Right hindlimb (tissue), 1 donor: ENCODE measurements around the gene ATOX1.
"Not testable (repeated sequence)": the region's sequence is repeated elsewhere in the genome, so short reads cannot be mapped to it uniquely, and the experiment has no call there.

Experiments
- DNase-seq: peaks from one replicate; pipeline ENCODE4 v3.0.0-alpha.2; 2018

ATOX1 gene, protein sequence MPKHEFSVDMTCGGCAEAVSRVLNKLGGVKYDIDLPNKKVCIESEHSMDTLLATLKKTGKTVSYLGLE

DNA sequence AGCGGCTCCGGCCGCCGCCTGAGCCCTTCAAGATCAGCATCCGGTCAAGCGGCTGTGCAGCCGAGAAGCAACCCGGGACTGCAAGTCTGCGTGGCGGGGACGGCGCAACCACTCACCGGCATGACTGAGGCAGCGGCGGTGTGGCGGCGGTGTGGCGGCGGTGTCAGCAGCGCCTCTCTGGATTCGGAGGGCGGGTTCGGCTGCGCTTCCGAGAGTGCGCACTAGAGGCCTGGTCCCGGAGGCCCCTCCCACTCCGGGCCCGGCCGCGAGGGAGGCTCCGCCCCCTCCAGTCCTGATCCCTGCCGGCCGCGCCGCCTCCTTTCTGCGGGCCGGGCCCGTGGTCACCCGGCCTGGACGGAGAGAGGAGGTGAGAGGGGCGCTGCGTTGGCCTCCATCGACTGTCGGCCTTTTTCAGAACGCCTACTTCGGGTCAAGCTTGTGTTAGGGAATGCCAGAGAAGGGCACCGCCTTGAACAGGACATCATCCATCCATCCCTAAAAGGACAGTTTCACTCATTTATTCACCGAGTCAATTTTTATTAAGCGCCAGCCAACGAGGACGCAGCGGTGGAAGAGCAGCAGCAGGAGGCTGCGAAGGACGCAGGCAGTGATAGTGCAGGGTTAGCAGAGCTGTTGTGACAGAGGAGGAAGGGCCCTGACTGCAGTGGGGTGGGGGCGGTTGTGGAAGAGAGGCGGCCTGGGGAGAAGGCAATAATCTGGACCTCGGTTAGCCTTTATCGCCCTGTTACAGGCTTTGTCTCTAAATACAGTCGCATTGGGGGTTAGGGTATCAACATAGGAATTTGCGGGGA lies at the start of gene ATOX1:
Gene ATOX1, minus strand, starts transcription at position 202 of the 812 bp plus-strand sequence. Its CDS starts 80 bp downstream, at position 122.
- DNase-seq, result peak; percentile 95

DNA sequence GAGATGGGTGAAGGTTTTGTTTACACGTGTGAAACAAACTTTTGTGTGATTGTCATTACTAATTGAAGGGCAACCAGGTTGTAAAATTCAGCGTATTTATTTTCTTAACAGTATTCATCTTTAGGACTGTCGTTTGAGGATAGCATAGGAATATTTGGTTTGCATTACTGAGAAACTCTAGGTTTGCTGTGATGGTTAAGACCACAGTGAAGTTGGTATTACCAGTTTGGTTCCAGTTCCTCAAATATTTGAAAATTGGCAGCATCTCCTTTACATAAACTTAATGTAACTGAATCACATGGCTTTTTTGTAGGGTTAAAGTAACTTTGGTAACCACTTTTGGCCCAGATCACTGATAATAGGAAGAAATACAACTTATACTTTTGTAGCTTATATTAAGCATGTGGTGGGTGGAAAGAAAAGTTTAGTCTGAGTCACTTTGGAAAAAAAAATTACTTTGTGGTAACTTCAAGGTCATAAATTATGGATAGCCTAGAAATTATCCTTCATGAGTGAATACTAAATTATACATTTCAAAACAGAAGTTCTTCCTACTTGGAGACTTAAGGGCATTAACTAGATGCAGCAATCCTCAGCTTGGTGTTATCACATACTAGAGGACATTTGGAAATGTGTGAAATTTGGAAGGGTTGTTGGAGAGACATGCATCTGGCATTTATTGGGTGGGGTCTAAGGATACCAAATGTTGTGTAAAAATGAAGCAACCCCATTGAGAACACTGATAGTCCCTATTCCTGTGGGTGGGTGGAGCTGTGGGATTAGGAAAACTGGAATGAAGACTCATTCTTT lies 47.2 kb upstream of the ATOX1 start:
- DNase-seq, result no peak

DNA sequence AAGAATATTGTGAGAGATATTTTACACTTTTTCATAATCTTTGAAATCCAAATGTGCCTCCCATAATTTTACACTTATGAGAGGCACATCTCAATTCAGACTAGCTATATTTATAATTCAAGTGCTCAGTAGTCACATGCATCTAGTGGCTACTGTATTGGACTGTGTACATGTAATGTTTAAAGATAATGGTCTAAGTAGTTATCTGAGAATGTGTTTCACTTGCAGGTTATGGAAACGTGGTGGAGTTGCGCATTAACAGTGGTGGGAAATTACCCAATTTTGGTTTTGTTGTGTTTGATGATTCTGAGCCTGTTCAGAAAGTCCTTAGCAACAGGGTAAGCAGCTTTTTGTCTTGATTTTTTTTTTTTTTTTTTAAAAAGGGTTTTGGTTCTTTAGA lies 42.1 kb upstream of the ATOX1 start:
- DNase-seq, result no peak

DNA sequence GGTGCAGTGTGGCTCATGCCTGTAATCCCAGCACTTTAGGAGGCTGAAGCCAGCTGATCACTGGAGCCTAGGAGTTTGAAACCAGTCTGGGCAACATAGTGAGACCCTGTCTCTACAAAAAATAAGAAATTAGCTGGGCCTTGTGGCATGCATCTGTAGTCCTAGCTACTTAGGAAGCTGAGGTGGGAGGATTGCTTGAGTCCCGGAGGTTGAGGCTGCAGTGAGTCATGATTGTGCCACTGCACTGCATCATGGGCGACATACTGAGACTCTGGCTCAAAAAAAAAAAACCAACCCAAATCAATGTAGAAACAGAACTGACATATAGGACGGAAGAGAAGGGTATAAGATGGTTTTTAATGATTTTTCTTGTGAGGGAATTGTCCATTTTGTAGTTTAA lies 41.0 kb upstream of the ATOX1 start:
- no peak for DNase-seq

DNA sequence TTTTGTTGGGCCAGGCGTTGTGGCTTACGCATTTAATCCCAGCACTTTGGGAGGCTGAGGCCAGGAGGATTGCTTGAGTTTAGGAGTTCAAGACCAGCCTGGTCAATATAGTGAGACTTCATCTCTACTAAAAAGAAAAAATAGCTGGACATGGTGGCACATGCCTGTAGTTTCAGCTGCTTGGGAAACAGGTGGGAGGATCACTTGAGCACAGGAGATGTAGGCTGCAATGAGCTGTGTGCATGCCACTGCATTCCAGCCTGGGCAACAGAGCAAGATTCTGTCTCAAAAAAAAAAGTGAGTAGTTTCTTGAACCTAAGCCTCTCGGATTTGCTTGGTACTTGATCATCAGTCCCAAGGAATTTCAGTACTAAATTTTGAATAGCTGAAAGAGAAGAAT lies 40.2 kb upstream of the ATOX1 start:
- DNase-seq, result no peak

DNA sequence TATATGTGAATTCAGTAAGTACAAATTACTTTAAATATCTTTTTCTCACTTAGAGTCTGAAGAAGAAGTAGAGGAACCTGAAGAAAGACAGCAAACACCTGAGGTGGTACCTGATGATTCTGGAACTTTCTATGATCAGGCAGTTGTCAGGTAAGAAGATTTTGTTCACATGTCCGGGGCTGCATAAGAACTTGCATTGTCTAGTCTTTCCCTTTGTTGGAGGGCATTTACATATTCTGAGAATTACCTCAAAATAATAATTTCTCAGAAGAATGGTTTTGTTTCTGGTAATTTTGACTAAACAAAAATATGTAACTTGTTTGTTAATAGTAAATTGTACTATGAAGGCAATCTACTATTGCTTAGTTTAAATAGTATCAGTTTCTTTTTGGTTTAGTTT lies 37.0 kb upstream of the ATOX1 start:
- DNase-seq, result no peak

DNA sequence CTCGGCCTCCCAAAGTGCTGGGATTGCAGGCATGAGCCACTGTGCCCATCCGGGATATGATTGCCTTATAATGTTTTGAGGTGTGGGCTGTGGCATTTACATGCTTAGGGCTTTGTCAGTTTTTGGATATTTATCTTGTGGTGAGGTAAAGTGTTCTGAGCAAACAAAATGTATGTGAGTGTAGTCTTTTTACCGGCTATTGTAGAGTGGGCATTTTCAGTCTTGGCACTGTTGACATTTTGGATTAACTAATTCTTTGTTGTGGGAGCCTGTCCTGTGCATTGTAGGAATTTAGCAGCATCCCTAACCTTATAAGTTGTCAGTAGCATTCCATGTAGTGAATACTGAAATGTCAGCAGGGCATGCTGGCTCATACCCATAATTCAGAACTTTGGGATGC lies 34.9 kb upstream of the ATOX1 start:
- no peak for DNase-seq

DNA sequence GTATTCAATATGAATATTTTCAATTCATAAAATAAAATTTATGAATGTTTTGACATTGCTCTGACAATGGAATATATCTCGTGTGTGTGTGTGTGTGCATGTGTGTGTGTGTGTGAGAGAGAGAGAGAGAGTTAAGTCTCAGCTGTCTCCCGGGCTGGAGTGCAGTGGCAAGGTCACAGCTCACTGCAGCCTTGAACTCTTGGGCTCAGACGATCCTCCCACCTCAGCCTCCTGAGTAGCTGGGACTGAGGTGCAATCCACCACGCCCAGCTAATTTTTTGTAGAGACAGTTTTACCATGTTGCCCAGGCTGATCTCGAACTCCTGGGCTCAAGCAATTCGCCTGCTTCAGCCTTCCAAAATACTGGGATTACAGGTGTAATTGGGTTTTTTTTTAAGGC lies 29.4 kb upstream of the ATOX1 start:
- DNase-seq, result no peak

DNA sequence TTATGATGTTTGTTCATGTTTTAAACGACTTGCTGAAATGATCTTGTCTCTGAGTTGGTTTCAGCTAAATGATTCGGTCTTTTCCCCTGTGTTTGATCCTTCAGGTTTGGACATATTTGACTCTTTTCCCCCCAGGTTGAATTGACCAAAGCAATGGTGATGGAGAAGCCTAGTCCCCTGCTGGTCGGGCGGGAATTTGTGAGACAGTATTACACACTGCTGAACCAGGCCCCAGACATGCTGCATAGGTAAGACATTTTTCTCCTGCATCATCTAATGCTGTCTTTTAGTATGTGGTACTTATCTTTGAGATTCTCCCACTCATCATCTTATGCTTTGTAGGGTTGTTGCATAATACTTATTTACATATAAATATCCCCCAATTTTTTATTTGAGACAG lies 28.0 kb upstream of the ATOX1 start:
- DNase-seq, result no peak

DNA sequence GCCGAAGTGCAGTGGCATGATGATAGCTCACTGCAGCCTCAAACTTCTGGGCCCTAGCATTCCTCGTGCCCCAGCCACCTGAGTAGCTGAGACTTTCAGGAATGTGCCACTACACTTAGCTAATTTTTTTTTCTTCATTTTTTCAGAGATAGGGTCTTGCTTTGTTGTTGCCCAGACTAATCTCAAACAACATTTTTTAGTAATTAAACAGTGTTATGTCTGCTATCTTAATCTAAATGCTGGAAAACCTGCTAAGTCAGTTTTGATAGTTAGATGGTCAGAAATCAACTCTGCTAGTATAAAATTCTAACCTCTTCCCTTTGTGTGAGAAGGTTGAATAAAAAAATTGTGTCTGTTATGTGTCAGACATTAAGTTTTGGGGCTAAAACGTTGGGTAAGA lies 25.7 kb upstream of the ATOX1 start:
- no peak for DNase-seq

DNA sequence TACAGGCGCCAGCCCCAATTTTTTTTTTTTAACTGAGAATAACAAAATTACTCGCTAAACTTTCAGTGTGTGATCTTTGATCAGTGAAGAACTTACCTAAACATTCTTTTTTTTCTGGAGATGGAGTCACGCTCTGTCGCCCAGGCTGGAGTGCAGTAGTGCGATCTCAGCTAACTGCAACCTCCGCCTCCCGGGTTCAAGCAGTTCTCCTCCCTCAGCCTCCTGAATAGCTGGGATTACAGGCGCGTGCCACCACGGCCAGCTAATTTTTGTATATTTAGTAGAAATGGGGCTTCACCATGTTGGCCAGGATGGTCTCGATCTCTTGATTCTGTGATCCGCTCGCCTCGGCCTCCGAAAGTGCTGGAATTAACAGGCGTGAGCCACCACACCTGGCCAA lies 25.2 kb upstream of the ATOX1 start:
- DNase-seq, result not testable (repeated sequence)

DNA sequence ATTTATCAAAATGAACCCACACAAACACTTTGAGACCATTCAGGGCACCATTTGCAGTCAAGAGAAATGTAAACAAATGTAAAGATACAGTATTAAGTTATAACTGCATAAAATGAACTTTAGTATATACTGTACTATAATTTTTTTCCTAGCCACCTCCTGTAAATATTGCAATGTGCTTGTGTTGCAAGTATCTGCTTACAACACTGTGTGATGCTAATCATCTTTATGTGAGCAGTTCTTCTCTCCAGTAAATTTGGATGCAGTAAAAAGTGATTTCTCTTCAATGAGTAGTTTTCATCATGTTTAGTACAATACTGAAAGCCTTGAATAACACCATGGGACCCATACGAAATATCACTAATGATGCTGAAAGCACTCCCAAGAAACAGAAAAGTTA lies 22.8 kb upstream of the ATOX1 start:
- DNase-seq, result no peak

DNA sequence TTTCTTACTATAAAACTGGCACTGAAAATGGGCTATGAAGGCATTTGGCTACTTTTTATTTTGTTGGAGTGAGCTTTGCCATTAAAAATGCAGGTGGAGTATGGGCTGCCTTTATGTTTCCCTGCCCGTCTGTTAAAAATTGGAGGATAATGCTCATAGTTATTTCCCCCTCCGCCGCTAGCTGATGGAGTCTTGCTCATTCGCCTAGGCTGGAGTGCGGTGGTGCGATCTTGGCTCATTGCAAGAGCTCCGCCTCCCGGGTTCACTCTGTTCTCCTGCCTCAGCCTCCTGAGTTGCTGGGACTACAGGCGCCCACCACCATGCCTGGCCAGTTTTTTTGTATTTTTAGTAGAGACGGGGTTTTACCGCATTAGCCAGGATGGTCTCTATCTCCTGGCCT lies 21.9 kb upstream of the ATOX1 start:
- no peak for DNase-seq

DNA sequence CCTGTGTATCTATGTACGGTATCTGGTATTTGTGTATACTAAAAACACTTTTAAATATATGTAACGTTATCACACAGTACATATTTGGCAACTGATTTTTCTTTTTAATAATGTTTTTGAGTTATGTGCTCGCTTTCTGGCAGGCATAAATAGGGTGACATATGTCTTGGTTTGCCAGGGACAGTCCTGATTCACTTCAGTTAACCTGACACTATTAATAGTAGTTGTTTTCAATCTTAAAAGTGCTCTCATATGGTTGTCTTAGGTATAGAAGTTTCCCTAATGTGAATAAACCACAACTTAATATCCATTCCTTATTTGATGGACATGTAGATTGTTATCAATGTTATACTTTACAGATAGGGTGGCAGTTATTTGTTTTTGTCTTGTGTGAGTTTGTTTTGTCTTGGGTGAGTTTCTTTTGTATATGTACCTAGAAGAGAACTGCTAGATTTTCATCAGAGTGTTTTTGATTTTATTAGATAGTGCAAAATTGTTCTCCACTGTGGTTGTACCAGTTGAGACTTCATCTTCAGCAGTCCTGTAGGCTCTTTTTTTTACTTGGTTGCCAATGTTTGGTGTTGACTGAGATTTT lies 21.2 kb upstream of the ATOX1 start:
- DNase-seq, result no peak

DNA sequence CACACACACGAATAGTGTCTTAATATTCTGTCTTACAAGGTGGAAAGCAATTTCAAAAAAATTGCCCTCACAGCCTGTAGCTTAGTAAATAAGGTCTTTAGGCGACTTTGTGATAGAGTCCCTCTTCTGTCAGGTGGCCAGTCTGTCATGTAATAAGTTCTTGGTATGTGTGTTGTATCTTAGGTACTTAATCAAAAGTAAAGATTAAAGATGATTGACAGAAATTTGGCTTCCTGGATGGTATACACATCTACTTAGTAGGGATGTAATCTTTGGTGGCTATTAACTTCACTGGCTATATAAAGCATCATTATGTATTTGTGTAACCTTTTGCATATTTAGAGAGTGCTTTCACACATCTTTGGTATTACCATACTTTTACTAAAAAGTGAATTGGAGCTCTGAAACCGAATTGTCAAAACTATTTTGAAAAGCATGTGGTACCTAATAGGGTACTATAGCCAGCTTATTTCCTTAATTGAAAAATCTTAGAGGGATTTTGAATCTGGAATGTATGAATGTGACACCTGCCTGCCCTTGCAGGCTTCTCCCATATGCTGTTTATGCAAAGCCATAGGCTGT lies 16.7 kb upstream of the ATOX1 start:
- DNase-seq, result no peak

DNA sequence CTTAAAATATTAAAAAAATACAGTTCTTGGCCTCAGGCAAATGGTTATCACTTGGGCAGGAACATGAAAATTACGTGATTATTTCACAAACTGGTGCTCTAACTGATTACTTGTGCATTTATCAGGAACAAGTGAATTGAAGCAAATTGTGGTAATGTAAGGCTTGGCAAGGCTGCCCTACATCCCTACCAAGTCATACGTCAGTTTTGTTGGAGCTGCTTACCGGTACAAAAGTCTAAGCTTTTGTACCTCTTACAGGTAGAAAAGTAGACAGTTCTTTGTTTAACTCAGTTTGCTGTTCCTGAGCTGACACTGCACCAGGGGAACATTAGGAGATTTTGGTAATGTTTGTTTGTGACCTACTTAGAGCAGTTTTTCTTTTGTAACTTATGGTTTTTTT lies 15.5 kb upstream of the ATOX1 start:
- no peak for DNase-seq

DNA sequence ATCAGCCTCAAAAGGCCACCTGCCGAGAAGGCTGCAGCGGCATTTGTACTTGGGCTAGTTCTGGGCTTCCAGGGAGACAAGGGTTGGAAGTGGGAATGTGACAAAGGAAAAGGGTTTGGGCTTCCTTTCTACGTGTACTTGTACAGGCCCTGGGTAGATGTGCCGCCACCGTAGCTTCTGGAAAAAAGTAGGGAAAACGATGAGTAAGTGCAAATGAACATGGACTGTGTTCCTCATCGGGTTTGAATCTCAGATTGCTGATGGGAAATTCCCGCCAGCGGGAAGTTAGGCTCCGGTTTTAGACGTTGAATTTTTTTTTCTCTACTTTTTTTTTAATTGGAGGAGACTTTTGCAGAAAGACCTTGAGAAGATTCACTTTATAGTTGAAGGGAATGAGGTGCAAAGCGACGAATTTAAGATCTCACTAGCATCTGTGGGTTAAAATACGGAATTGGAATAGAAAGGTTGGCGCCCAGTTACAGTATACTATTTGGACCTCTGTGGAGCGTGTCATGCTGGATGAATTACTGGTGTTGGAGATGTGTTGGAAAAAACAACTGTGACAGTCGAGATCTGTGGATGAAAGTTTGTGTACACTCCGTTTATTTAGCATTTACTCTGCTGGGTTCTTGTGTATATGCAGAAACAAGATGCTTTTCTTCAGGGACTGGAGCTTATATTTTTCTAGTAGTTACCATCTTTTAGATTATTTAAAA lies 14.6 kb upstream of the ATOX1 start:
- no peak for DNase-seq

DNA sequence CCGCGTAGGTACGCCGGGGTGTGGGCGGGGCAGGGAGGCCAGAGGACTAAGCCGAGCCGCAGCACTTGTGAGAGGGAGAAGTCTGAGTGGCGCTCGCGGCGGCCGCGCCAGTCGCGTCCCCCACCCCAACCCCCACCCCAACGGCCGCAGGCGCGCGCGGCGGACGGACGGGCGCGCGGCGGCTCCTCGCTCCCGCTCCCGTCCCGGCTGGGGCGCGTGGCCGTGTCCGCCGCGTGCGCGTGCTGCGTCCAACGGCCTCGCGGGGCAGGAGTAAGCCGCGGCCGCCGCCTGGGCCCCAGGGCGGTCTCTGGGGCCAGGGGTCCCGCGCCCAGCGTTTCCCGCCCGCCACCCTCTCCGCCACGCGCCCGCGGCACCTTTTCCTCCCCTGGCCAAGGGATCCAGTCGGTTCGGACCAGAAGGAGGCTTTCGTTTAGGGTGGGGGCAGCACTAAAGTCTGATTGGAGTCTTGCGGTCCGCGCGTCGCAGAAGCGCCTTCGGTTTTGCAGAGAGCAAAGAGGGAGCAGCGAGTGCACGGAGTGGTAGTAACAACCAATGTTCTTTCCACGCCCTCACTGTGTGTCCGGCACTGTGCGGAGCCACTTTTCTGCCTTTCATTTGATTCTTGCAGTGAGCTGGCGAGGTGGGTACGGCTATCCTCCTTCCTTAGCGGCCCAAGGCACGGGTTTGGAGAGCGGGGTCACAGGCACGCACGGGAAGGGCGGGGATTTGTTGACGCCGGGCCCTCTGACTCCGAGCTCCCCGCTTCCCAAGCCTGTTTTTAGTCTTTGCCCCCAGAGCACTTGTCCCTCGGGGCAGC lies 13.8 kb upstream of the ATOX1 start:
- DNase-seq, result peak; percentile 63

DNA sequence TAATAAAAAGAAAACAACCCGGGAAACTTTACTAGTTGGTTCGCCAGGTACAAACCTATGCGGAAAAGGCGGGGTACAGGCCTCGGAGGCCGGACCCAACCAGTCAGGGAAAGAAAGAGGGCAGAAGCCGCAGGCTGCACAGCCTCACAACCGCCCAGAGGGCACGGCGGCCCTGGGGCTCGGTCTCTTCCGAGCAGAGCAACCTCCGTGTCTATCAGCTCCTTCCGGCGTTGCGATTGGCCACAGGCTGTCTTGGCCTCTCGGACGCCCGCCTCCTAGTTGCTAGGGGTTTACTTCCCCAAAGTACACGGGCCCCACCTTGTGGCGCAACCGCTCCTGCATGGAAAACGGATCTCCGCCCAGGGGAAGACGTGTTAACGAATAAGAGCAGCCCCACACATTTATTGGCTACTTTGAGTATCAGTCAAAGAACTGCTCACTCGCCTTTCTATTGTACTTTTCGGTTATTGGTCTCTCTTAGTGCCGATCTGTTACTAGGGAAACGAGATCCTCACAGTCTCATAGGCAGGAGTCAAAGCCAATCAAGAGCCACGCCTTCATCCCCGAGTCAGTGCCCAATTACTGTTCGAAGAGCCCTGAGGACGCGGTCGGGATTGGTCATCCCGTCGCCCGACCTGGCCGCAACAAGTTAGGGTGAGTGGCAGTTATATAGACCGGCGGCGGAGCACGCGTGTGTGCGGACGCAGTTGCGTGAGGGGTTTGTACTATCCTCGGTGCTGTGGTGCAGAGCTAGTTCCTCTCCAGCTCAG lies 13.0 kb upstream of the ATOX1 start, which contains the start of gene G3BP1:
Gene G3BP1, plus strand, starts transcription at position 696 of the 770 bp plus-strand sequence. CDS start 14,667 bp downstream, outside the sequence.
- DNase-seq, result peak; percentile 100

DNA sequence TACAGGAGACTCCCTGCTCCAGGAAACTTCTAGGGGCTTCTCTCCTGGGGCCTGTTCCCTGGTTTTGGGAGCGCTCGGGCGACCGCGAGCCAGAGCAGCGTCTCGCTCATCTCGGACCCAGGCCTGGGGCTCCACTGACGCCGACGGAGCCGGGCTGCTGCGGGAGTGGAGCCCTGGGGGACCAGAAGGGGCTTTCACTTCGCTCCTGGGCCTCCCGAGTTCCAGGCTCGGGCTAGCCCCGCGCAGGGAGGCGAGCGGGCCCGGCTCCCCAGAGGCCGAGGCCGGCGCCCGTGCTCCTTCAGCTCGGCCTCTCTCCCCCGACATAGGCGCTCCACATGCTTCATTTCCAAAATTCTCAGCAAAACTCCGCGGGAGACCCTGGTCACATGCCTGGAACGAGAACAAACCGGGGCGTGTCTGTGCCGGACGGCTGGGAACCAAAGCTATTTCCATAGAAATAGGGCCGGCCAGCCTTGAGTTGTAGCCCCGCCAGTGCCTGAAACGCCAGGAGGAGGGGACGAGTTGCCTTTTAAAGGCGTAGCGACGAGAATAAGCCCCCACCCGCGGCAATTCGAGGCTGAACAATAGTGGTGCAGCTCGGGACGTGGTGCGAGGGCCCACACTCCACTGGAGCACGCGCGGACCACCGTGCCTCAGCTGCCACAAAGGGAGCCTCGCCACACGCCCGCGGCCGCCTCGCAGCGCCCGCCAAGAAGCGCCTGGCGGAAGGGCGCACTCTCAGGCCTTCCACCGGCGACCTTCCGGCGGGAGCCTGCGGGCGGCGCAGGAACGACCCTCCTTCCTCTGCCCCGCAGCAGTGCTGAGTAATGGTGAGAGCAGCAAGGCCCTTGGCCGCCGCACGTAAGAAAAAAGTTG lies 12.2 kb upstream of the ATOX1 start:
- peak; percentile 91 for DNase-seq
